RPMI7951 (cell line): ENCODE results near the gene DCTD. TPM values are rescaled to one million over a fixed set of nuclear protein-coding genes. Genes with fewer than 3 reads are reported as not detected.

ENCODE experiments used
- DNase-seq: peaks from one replicate; pipeline ENCODE4 v3.0.0-alpha.2; 2012; ENCODE audit warnings: low read depth
- total RNA-seq: library from RNA; depleted of rRNA; stranded (reverse); fragments of >200 nt; shearing (Covaris generic); gene quantifications from 2 replicates; pipeline ENCODE4 v1.2.3, GENCODE V29; 2014

DCTD gene
- total RNA-seq, 1 experiment from 2014 or later, result 59.4 TPM

DNA sequence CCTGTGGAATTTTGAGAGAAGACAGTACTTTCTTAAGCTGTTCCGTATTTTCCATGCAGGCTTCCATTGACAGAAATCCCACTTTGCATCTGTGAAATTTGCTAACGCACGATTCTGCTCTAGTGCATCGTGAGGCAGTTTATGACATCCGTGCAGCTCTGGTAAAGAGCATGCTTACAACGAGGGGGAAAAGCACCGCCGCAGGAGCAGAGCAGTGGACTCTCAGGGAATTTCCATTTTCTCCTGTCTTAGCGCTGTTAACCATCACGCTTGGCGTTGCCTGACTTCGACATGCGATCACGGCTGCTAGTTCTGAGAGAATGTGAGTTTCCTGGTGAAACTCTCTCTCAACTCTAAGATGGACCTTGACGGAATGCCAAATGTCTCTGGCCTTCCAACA lies 43.9 kb downstream of the DCTD start:
- no peak for DNase-seq

- no peak for DNase-seq
Observed at GRCh38 chr4:182872886-182873285, 44.3 kb downstream of the DCTD start.

- no peak for DNase-seq
Observed at GRCh38 chr4:182871616-182872015, 45.6 kb downstream of the DCTD start.

GRCh38 chr4:182869697-182870096 lies 47.5 kb downstream of the DCTD start:
- DNase-seq, result no peak

DNA sequence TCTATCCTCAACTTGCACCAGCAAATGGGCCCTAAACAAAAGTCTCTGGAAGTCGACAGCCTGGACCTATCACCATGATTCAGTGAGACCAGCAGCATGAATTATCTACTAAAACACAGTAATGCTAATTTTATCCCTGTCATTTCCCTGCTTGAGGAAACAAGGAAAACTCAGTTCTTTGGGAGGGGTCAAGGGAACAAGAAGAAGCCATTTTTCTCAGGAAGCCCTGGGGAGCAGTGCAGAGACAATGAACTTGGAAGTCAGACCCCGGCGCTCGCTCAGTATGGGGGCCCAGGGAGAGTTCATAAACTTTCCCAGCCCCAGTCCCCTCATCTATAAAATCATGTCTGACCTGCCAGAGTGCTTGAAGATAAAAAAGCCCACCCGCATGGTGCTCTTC lies 50.4 kb downstream of the DCTD start:
- DNase-seq, result no peak

DNA sequence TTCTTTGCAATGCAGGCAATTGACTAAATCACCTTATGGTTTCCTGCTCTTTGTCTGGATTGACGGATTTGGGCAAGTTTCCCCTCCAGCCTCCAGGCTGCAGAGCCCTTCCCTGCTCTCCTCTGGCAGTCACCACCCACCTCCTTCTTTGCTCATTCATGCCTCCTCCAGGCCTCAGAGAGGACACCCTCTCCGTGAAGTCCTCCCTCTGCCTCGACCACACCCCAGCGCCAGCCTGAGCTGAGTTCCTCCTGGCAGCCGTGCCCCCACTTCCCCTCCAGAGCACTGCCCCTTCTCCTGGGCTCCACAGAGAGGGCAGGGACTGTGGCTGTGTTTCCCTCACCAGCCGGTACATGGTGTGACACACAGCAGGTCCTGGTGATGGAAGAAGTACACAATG lies 53.7 kb downstream of the DCTD start:
- DNase-seq, result no peak

- no peak for DNase-seq
Observed at GRCh38 chr4:182862921-182863320, 54.3 kb downstream of the DCTD start.

- DNase-seq, result no peak
Observed at GRCh38 chr4:182862141-182862875, 54.9 kb downstream of the DCTD start.

GRCh38 chr4:182861346-182861745 lies 55.8 kb downstream of the DCTD start:
- DNase-seq, result no peak

GRCh38 chr4:182859730-182860129 lies 57.5 kb downstream of the DCTD start:
- DNase-seq, result no peak

- DNase-seq, result no peak
Observed at GRCh38 chr4:182858711-182859110, 58.5 kb downstream of the DCTD start.

DNA sequence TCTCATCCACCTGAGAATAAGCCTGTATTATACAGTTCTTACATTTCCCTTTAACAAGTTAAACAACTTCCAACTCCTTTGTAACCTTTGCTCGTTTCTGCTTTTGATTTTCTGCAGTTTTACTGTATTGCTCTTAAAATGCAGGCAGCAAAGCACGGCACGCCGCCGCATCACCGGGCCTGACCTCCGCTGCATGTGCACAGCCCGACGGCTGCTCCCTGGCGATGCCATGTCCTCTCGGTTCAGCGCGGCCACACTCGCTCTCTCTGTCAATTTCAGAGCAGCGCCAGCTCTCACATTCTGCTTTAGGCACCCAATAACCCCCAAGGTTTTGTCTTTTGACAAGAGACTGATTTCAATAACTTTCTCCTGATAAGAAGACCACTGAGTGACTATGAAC lies 60.3 kb downstream of the DCTD start:
- no peak for DNase-seq

DNA sequence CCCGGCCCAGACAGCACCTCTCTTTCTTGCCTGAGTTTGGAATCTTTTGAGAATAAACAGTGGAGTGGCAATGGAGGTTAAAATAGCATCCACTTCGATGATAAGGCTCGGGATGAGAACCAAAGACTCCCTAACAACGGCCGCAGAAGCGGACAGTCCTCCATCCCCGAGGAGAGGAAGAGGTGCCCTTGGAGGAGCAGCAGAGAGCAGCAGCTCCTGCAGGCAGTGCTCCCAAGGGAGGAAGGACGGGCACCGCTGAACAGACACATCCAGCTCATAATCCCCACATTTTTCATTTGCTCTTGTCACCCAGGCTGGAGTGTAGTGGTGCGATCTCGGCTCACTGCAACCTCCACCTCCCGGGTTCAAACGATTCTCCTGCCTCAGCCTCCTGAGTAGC lies 61.3 kb downstream of the DCTD start:
- no peak for DNase-seq

DNA sequence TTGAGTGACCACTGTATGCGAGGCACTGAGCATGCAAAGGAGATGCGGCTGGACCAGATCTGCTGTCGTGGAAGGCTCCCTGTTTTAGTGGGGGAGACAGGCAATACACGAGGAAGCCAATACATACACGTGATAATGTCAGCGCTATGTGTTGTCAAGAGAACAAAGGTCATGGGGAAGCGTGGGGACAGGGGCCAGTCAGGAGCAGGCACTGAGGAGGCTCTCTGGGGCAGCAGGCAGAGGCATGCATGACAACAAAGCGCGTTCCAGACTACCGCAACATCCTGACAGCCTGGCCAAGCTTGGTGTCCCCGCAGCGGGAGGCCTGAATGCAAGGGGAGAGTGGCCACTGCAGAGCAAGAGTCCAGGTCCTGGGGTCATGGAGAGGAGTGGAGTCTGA lies 61.9 kb downstream of the DCTD start:
- no peak for DNase-seq

DNA sequence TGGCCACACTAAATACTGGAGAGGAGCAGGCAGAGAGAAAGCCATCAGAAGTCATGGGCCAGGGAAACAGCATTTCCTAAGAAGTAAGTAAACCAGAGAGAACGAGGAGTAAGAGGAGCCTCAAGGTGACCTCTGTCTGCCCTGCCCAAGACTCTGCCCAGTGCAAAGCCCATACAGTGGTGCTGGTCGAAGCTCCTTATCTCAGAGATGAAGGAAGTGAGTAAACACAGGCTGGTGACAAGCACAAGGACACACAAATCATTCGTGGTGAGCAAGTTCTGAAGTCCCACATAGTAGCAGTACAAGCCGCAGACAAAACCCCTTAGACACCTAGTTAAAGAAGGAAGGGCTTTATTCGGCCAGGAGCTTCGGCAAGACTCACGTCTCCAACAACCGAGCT lies 62.7 kb downstream of the DCTD start:
- no peak for DNase-seq

DNA sequence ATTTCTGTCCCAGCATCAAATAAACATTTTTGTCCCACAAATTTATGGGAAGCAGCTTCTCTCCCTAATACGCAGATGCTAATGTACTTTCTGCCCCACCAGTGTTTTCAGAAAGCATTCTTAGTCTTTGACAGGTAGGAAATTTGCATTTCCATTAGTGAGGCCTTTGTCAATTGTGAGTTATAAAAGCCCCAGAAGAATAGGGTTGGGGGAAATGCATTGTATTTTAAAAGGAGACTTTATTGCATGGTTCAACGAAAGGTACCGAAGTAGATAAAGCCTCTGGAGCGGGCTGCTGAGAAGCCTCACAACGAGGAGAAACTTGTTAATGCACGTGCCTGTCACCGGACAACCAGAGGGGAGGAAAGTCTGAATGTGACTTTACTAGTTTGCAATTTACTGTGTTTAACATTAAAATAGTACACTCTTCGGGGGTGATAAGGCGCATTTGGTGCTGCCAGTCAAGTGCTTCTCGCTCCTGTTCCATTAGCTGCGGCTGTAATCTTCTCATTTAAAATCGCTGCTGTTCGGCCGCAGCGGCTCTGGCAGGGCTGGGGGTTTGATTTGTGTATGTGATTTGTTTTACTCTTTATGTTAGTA lies 63.4 kb downstream of the DCTD start:
- DNase-seq, result no peak

DNA sequence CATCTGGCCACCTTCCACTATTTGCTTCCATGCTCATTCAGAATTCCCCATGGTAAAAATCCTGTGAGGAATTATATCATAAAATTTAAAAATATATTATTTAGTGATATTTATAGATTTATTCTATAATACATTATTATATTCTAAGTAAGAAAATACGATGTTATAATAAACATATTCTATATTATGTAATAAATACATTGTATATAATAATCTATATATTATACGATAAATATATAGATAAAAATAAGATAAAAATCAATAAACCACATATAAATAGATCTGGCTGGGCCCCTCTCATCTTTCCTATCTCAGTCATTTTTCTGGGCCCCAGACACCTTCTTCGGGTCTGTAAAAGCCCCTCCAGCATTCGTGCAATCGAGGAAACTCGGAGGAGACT lies 68.5 kb downstream of the DCTD start:
- DNase-seq, result no peak

GRCh38 chr4:182847576-182848450 lies 69.4 kb downstream of the DCTD start:
- DNase-seq, result no peak

GRCh38 chr4:182846036-182846435 lies 71.2 kb downstream of the DCTD start:
- DNase-seq, result no peak

DNA sequence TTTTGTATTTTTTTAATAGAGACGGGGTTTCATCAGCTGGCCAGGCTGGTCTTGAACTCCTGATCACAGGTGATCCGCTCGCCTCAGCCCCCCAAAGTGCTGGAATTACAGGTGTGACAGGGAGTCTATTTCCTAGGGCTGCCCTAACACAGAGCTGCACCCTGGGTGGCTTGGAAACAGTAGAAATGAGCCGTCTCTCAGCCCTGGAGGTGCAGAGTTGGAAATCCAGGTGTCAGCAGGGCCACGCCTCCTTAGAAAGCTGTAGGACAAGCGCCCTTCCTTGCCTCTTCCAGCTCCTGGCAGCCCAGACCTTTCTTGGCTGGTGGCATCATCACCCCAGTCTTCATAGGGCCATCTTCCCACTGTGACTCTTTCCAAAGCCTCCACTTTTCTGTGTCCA lies 71.6 kb downstream of the DCTD start:
- DNase-seq, result no peak

DNA sequence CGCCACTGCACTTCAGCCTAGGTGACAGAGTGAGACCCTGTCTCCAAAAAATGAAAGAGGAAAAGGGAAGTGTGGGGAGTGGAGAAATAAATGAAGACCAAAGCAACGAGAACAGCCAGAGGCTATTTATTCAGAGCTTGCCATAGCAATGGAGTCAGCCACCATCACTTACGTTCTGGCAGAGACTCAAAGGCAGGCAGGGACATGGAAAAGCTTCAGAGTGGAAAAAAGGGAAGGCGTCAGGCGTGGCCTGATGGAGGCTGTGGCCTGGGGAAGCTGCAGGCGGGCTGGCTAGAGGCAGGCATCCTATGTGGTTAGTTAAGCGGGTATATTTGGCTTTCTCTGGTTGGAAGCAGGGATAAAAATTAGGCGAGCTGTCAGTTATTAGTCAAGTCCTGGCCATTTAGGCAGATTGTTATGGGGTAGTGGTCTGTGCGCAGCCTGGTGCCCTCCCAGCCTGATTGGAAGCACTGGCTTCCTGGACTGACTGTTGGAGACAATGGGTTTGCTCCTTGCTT lies 73.3 kb downstream of the DCTD start:
- peak; percentile 40 for DNase-seq

GRCh38 chr4:182842759-182843390 lies 74.3 kb downstream of the DCTD start:
- DNase-seq, result no peak
